PC-9 (cell line): ENCODE measurements around the gene BCL11A.

Experiments
- EZH2 ChIP-seq: fragments of 200-600 bp; sonication (generic); IDR thresholded peaks from 2 replicates; pipeline ENCODE4 v1.8.0; 2017; ENCODE audit warnings: antibody characterized with exemption, low read depth
- TF ChIP-seq, protein P1 (sequence below): fragments of 200-600 bp; sonication (generic); conservative IDR thresholded peaks from 2 replicates; pipeline ENCODE4 v1.6.1; 2017; ENCODE audit warnings: mixed run types, antibody characterized with exemption, mild to moderate bottlenecking, moderate library complexity

DNA sequence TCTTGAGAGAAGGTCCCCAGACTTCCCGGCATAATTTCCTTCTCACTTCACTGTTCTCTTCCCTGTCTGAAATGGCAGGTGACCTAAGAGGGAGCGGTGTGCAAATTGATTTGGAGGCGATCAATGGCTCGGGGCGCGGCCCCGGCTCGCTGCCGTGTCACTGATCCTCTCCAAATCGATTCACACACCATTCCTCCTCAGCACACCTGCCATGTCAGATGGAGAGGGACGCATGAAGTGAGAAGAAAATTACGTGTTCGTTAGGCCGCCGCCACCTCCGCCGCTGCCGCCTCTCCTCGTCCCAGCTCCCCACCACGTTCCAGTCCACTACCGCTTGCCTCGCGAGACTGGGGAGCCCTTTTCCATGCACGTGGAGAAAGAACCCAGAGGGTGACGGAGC lies 31.8 kb upstream of the BCL11A start:
- no peak for TF ChIP-seq EZH2
- TF ChIP-seq, protein P1, sequence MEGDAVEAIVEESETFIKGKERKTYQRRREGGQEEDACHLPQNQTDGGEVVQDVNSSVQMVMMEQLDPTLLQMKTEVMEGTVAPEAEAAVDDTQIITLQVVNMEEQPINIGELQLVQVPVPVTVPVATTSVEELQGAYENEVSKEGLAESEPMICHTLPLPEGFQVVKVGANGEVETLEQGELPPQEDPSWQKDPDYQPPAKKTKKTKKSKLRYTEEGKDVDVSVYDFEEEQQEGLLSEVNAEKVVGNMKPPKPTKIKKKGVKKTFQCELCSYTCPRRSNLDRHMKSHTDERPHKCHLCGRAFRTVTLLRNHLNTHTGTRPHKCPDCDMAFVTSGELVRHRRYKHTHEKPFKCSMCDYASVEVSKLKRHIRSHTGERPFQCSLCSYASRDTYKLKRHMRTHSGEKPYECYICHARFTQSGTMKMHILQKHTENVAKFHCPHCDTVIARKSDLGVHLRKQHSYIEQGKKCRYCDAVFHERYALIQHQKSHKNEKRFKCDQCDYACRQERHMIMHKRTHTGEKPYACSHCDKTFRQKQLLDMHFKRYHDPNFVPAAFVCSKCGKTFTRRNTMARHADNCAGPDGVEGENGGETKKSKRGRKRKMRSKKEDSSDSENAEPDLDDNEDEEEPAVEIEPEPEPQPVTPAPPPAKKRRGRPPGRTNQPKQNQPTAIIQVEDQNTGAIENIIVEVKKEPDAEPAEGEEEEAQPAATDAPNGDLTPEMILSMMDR: no peak
